ENCODE results near the gene STRN4. TPM values are rescaled to one million over a fixed set of nuclear protein-coding genes. Genes with fewer than 3 reads are reported as not detected.

Gene STRN4
- total and polyA plus RNA-seq, 9 of the 15 experiments (the other 6 are each of a cell fraction or from before 2014, with no cell fraction given), result 0.62 to 83.7 (median 36.9) TPM

DNA sequence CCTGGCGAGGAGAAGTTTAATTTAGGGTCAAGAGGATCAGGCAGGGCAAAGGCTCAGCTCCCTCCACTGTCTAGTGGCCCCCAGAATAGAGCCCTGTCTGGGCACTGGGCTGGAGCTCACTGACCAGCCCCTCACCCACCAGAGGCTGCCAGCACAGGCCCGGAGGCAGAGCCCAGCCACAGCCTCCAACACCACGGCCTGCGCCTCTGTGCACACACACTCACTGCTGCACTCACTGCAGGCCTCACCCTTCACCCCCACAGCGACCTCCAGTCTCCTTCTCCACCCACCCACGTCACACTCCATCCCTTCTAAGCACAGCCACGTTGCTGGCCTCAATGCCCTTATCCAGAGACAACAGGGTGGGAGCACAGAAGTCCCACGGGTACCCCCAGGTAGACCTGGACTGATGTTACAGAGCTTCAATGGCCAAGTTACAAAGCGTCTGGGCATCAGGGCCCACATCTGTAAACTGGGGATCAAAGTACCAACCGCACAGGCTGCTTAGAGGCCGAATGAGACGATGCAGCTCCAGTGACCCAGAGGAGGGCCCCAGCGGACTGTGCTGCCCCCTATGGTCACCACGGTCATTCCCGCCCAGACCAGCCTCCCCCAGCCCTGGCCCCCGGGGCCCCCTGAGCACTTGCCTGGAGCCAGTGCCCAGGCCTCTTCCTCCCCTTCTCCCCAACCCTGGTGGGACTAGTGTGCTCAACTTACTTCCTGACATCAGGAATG lies 24.8 kb downstream of the STRN4 start (continued):
- TF ChIP-seq POLR2G (IDR thresholded peaks at IDR 0.05; ENCODE audit: low read depth, low read length), result peak; percentile 27; the same call in 1 of the 2 replicates
- no peak for TF ChIP-seq NEUROD1 (IDR thresholded peaks at IDR 0.05; ENCODE audit: borderline replicate concordance, low read depth, low read length, partially characterized antibody)
- peak in 1 of 2 experiments; percentile 9; a peak in 1 of 4 replicates for TF ChIP-seq RAD21 (CRISPR knock-in tag; conservative IDR thresholded peaks at IDR 0.05 in 1 of 2, IDR thresholded peaks at IDR 0.05 in 1 of 2)
- no peak for TF ChIP-seq YY1 (IDR thresholded peaks at IDR 0.05; ENCODE audit: borderline replicate concordance in 1 of 3, control insufficient read depth in 1 of 3, extremely low read depth in 1 of 3, insufficient read depth in 3 of 3, insufficient read length in 1 of 3, insufficient replicate concordance in 2 of 3, low read depth in 1 of 3, low read length in 2 of 3)
- TF ChIP-seq ZNF282 (CRISPR knock-in tag; IDR thresholded peaks at IDR 0.05), result no peak
- TF ChIP-seq ZBTB7A (IDR thresholded peaks at IDR 0.05; ENCODE audit: borderline replicate concordance, control insufficient read depth, low read depth, low read length), result peak; percentile 56; the same call in 1 of the 2 replicates
- TF ChIP-seq, protein P1, sequence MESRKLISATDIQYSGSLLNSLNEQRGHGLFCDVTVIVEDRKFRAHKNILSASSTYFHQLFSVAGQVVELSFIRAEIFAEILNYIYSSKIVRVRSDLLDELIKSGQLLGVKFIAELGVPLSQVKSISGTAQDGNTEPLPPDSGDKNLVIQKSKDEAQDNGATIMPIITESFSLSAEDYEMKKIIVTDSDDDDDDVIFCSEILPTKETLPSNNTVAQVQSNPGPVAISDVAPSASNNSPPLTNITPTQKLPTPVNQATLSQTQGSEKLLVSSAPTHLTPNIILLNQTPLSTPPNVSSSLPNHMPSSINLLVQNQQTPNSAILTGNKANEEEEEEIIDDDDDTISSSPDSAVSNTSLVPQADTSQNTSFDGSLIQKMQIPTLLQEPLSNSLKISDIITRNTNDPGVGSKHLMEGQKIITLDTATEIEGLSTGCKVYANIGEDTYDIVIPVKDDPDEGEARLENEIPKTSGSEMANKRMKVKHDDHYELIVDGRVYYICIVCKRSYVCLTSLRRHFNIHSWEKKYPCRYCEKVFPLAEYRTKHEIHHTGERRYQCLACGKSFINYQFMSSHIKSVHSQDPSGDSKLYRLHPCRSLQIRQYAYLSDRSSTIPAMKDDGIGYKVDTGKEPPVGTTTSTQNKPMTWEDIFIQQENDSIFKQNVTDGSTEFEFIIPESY (CRISPR knock-in tag; IDR thresholded peaks at IDR 0.05), result peak; percentile 92
